Dedifferentiated amniotic fluid mesenchymal stem cell (primary cell): ENCODE data around the gene TBL1X.
"Not testable (repeated sequence)": the region's sequence is repeated elsewhere in the genome, so short reads cannot be mapped to it uniquely, and the experiment has no call there.

ENCODE experiments used
- DNase-seq: peaks from one replicate; pipeline ENCODE4 v3.0.0-alpha.2; 2016; ENCODE audit errors: extremely low spot score

Gene TBL1X

GRCh38 chrX:9459186-9459748 is 5.6 kb upstream of the TBL1X start:
- DNase-seq, result no peak

GRCh38 chrX:9461087-9461486 is 3.8 kb upstream of the TBL1X start:
- DNase-seq, result no peak

DNA sequence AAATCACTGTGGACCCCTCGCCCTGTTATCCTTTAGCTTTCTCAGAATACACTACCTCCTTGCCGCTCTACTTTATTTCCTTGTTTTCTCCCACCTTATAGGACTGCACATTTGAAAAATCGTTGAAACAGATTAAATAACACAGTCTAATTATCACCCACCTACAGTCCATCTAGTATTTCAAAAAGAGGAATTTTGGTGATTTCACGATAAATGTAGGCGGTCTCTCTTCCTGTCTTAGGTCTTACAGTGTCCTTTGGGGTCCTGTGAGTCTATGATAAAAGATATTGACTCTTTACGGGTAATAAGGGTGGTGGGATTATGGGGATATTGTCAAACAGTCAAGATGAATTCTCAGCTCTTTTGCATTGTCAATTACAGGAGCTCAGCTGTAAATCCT is 2.4 kb upstream of the TBL1X start:
- DNase-seq, result no peak

DNA sequence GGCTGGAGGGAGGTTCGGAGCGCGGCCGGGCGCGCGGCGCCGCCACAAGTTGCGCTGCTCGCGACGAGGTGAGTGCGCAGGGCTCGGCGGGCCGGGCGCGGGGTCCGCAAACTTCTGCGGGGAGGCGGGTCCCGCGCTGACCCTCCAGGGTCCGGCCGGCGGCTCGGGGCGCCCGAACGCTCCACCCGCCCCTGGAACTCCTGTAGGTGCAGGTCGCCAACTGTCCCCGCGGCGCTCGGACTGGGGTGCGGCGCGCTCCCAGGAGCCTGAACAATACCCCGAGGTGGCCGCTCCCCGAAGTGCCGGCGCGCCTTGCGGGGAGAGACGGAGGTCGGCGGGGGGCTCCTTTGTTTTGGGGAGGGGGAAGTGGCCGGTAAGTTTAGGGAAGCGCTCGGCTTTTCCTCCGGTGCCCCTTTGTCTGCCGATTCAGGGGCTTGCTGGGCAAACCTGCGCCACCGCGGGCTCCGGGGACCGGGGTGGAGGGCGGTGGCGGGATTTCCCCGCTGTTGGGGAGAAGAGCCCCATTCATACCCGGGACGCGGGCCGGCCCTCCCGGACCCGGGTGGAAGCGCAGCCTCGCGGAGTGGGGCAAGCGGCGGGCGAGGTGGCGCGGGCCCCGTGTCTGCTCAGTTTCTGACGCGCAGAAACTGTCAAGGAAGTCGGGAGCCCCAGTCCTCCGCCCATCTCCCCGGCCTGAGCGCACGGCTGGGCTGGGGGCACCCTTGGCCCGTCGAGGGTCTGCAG is 694 bp downstream of the TBL1X start:
- DNase-seq, result no peak

DNA sequence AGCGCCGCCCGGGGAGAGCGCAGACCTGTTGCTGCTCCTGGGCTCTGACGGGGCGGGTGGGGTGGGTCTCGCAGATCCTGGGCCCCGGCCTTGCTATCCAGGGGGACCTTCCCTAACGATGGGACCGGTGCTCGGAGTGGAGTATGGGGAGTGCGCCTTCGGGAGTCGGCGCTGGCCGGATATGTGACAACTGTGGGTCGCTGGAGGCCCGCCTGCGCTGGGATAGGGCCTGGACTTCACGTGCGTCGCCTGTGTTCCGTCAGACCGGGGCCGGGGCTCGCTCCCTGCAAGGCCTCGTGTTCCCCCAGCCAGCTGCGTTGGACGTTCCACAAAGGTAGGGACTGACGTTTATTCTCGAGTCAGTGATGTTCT is 1.3 kb downstream of the TBL1X start:
- DNase-seq, result no peak

GRCh38 chrX:9466736-9467135 is 1.9 kb downstream of the TBL1X start:
- DNase-seq, result no peak

- no peak for DNase-seq
Measured at GRCh38 chrX:9467146-9467545, 2.3 kb downstream of the TBL1X start.

DNA sequence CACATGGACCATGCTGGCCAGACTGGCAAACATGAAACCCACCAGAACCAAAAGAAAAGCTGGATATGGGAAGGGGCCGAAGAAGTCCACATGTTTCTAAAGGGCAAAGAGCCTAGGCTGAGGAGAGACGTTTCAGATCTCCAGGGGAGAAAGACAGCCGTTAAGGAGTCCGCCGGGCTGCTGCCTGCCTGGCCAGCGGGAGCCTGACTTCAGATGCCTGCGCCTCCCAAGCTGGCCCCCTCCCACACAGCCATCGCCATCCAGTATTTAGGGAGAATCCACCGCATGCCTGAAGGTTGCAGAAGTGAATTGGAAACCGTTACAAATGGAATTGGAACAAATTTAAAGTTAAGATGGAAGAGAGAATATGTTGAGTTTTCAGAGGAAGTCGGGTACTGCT is 2.9 kb downstream of the TBL1X start:
- DNase-seq, result no peak

GRCh38 chrX:9471571-9471985 is 6.7 kb downstream of the TBL1X start:
- no peak for DNase-seq

- DNase-seq, result no peak
Measured at GRCh38 chrX:9473708-9474107, 8.8 kb downstream of the TBL1X start.

DNA sequence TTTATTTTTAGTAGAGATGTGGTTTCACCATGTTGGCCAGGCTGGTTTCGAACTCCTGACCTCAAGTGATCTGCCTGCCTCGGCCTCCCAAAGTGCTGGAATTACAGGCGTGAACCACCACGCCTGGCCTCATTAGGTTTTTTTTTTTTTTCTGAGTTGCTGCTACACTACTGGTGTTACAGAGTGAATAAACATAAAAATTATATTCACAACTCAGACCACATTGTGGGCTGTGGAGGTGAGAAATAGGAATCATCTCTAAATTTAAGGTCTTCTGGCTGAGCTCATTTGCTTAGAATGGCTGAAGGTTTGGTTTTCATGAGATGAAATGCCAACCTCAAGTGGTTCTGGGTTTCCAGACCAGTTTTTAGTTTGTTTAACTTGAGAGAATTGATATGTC is 10.6 kb downstream of the TBL1X start:
- DNase-seq, result not testable (repeated sequence)

DNA sequence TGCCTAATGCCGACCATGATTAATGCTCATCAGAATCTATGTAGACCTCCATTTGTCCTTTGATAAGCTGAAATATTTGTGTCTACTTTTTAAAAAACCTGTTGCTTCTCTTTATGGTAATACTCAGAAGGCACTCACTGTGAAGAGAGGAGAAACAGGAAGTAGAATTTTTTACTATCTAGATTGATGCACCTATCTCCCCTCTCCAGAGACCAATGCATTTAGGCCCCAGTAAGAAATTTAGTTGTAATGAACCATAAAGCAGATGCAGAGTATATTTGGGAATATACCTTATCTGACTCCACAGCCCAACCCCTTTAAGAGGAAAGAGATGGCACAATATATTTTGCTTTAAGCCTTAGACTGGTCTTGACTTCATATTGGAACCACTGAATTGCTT is 11.1 kb downstream of the TBL1X start:
- no peak for DNase-seq

GRCh38 chrX:9476810-9477575 is 12.1 kb downstream of the TBL1X start:
- no peak for DNase-seq

DNA sequence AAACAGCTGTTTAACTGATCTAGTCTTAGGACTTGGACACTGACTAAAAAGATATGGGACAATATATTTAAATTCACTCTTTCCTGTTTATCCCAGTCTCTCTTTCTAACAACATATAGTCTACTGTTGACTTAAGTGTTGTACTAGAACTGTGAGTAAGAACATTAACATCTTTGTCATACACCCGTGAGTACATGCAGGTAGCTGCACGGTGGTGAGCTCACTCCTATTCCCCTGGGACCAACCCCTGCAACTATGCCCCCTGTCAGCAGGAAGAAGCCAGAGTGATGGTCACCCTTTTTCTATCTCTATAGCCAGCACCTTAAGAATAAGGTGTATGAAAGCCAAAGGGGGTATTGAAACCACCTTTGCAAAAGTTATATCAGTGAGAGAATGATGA is 17.6 kb downstream of the TBL1X start:
- DNase-seq, result no peak

DNA sequence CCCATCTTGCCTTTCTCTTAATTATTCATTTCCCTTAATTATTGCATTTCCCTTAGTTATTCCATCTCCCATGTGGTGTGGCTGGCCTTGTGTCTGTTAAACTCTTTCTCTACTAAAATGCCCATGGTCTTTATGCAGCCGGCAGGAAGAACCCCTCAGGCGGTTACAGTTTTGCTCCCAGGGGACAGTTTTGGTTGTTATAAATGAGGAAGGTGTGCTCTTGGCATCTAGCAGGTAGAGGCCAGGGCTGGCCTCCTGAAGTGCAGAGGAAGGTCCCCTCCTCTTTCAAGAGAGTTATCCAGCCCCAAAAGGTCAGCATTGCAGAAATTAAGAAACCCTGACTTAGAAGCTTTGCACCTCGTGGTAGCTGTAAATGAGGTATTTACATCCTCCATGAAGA is 18.0 kb downstream of the TBL1X start:
- DNase-seq, result no peak

DNA sequence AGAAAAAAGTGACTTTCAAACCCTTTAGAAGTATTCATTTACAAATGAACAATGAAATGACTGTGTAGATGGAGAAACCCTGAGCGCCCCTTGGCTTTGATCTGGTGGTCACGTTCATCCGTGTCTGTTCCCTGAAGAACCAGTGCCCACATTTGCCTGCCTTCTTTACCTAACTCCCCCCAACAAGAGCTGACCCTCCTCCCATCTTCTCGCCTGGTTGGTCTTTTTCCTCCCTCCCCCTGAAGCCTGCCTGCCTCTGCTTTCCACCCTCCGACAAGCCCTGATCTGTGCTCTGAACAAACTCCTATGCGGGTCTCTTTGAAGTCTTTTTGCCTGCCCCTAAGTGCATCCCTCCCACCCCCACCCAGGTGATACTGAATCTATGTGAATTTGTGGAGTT is 18.5 kb downstream of the TBL1X start:
- no peak for DNase-seq

DNA sequence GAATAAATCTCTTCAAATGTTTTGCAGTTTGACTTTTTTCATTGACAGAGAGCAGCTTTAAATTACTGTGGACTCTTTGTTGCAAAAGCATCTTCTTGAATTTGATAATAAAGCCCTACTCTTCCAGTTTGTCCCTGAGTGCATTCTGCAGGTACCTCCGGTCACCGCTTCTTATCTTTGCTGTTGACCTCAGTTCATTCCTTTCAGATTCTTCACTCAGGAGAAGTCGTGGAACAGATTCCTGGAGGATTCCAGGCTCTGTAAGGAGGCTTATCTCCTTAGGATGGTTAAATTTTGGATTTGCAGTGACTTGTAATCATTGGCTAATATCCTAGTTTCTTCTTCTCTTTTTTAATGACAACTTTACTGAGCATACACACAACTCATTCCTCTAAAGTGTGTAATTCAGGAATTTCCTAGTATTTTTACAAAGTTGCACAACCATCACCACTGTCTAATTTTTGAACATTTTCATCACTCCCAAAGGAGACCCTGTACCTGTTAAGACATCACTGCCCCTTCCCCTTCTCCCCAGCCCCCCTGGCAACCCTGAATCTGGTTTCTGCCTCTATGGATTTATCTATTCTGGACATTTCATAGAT is 22.0 kb downstream of the TBL1X start:
- DNase-seq, result no peak

DNA sequence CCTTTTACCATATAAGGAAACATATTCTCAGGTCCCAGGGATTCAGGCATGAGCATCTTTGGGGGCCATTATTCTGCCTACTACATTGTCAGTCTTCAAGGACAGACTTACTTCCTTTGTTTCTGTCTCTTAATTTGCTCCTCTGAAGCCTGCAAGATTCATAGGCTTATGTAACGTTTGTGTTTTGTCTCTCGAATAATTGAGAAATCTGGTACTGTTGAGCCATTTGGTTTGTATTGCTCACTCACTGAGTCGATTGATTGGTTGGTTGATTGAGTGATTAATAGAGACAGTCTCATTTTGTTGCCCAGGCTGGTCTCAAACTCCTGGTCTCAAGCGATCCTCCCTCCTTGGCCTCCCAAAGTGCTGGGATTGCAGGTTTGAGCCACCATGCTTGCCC is 23.7 kb downstream of the TBL1X start:
- no peak for DNase-seq

- DNase-seq, result no peak
Measured at GRCh38 chrX:9489234-9489633, 24.4 kb downstream of the TBL1X start.

- no peak for DNase-seq
Measured at GRCh38 chrX:9492901-9493300, 28.0 kb downstream of the TBL1X start.

DNA sequence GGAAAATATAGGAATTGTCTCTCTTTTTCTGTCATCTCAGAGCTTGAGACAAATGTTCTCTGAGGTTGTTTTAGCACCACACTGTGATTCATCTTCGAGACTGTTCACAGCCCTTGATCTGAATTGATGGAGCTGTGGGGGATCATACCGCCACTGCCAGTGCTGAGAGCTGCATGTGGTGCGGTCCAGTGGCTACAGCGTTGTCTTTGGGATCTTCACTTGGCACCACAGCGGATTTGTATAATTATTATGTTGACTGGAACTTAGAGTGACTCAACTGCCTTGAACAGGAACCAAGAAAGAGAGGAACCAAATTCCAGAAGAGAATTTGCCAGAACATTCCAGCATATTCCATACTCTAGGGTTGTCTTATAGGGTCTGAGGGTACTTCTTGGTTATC is 29.1 kb downstream of the TBL1X start:
- DNase-seq, result no peak

- no peak for DNase-seq
Measured at GRCh38 chrX:9494771-9495170, 29.9 kb downstream of the TBL1X start.

DNA sequence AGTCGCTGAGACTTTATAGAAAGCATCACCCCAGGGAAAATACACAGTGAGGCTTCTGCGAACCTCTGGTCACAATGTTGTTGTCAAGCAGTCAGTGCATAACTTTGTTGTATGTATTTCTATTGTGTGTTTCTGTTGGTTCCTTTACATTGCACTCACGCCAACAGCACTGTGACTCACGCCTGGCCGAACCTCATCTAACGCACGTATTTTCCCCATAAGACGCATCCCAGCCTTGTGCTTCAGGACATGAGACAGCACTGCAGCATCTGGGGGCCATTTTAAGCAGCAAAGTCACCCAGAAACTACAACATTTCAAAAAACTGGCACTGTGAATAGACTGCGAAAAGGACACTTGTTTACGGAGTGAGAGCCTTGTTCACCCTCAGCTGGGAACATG is 30.6 kb downstream of the TBL1X start:
- no peak for DNase-seq
